HFF-Myc (cell line): ENCODE data around the gene NTN1.

Experiments used
- DNase-seq: peaks from one replicate; pipeline ENCODE4 v3.0.0-alpha.2; 2011; ENCODE audit warnings: low read depth; ENCODE audit errors: extremely low read depth
- H3K4me3 ChIP-seq: replicated peaks from 2 replicates; pipeline ENCODE4 v1.5.1; 2011; ENCODE audit warnings: low read depth, mild to moderate bottlenecking, control low read depth, low read length
- TF ChIP-seq, protein P1 (sequence below): IDR thresholded peaks from 2 replicates; pipeline ENCODE4 v1.5.1; 2012; ENCODE audit warnings: mild to moderate bottlenecking, low read depth, low read length, control low read depth; ENCODE audit errors: missing control alignments

Gene NTN1

DNA sequence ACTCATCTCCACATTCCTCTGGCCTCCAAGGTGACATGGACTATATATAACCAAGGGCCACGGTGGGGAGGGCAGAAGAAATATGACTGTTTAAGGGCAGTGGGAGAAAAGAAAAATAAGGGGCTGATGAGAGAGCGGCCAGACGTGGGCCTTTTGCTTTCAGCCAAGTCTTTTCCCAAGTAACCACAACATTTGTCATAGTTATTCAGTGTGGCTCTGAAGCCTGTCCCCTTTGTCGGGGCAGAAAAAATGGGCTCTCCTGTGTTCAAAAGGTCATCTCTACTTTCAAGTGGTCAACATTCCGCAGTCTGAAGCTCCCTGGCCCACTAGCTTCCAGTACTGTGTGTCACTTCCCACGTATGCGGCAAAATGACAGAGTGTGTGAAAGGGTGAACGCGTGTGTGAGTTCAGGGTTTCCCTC is 245.4 kb downstream of the NTN1 start:
- DNase-seq: no peak
- TF ChIP-seq, protein P1, sequence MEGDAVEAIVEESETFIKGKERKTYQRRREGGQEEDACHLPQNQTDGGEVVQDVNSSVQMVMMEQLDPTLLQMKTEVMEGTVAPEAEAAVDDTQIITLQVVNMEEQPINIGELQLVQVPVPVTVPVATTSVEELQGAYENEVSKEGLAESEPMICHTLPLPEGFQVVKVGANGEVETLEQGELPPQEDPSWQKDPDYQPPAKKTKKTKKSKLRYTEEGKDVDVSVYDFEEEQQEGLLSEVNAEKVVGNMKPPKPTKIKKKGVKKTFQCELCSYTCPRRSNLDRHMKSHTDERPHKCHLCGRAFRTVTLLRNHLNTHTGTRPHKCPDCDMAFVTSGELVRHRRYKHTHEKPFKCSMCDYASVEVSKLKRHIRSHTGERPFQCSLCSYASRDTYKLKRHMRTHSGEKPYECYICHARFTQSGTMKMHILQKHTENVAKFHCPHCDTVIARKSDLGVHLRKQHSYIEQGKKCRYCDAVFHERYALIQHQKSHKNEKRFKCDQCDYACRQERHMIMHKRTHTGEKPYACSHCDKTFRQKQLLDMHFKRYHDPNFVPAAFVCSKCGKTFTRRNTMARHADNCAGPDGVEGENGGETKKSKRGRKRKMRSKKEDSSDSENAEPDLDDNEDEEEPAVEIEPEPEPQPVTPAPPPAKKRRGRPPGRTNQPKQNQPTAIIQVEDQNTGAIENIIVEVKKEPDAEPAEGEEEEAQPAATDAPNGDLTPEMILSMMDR: no peak
- no peak overlapping the region for H3K4me3 ChIP-seq

DNA sequence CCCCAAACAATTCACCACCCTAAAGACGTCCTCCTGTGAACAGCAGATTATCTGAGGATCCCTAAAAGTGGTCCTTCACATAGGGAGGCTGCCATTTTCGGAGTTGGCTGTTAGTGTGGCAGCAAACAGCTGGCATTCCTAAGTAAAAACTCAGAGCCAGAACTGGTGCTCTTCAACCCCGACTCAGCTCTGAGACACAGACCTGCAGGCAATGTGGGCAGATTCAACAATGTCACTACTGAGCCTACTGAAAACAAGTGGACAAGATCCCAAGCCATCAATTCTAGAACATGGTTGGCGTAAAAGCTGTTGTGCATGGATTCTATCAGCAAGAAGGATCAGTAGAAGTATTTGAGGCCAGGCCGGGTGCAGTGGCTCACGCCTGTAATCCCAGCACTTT is 247.2 kb downstream of the NTN1 start:
- no peak overlapping the region for H3K4me3 ChIP-seq
- TF ChIP-seq, protein P1: no peak
- DNase-seq: no peak

DNA sequence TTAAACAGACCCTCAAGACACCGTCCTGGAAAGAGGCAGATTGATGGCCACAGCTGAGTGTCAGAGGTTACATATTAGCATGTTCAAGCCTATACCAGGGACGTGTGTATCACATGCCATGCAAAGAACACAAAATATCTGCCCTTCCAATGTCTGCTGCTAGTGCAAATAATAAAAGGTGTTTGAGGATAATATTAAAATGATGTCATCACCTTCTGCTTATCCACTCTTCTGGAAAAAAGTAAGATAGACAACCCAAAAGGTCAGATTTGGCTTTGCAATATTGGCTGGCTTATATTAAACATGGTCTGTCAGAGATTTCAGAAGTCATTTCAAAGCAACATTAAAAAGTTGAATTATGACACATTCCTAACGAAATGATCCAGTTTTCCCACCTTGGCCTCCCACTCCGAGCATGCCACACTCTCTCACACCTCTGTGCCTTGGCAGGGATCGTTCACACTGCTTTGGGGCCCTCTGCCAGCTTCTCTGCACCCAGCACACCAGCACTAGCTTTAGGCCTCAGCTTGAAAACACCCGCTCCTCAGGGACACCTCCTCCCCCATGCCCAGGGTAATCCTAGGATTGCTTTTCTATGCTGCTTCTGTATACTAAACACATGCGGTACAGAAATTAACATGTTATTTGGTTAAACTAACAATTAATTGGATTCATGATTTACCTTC is 248.2 kb downstream of the NTN1 start:
- TF ChIP-seq, protein P1: no peak
- DNase-seq: no peak
- H3K4me3 ChIP-seq: no peak overlapping the region

DNA sequence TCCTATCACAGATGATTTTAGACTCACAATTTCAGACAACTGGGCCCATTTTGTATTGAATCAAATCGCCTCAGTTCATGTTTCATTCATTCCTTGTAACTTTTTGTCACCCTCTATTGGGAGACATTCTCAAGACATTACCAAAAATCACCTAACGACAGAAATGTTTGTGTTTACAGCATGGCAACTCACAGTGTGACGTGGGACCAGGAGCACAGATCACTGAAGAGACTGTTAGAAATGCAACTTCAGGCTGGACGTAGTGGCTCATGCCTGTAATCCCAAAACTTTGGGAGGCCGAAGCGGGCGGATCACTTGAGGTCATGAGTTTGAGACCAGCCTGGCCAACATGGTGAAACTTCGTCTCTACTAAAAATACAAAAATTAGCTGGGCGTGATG is 249.6 kb downstream of the NTN1 start:
- TF ChIP-seq, protein P1: no peak
- no peak overlapping the region for H3K4me3 ChIP-seq
- DNase-seq: no peak

DNA sequence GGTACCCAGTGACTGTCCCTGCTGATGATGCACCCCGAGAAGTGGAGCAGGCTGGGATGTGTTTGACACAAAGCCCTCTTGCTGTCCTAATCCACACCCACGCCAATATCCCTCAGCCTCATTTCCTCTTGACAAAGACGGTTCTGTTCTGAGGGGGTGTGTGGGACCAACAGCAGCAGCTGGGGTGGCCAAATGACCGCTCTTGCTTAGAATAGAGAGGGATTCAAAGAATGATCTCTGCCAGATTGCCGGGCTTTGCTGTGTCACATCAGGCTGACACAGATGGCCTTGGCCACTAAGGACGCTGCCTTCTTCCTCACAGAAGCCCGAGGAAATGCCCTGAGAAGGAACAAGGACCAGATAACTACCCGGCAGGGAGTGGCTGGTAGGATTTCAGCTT is 250.7 kb downstream of the NTN1 start:
- TF ChIP-seq, protein P1: no peak
- no peak overlapping the region for H3K4me3 ChIP-seq
- DNase-seq: no peak

DNA sequence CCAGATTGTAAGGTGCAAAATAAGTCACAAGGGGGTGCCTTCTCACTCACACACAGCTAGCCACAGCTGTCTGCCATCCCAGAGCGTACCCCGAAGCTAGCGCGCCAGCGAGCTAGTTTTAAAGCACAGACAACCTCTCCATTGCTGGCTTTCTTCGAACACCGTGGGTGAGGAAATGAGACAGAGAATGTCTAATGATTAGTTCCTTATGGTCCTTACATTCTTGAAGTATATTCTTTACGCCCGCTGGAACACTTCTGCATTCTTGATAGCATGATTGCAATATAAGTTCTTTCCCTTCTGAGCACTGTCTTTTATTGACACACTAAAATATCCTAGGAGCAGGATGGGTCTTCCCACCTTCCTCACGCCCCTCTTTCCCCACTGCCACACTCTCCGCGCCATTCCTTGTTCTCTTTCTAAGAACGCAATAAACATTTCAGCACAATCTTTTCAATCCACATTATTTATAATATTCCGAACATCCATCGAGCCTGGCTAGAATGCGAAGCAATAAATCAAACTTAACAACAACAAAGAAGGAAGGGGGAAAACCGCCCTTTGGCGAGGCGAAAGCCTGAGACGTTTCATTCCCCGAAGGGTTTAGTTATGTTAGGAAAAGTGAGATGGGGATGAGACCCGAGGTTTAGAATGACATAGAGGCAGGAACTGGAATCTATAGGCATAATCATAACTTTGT is 251.3 kb downstream of the NTN1 start:
- TF ChIP-seq, protein P1: no peak
- no peak overlapping the region for H3K4me3 ChIP-seq
- DNase-seq: no peak
